ENCODE measurements around the gene ADH4. TPM values are rescaled to one million over a fixed set of nuclear protein-coding genes. Genes with fewer than 3 reads are reported as not detected.
"Not testable (repeated sequence)": the region's sequence is repeated elsewhere in the genome, so short reads cannot be mapped to it uniquely, and the experiment has no call there.

Gene ADH4
- total RNA-seq, 1 experiment from 2014 or later = not detected

DNA sequence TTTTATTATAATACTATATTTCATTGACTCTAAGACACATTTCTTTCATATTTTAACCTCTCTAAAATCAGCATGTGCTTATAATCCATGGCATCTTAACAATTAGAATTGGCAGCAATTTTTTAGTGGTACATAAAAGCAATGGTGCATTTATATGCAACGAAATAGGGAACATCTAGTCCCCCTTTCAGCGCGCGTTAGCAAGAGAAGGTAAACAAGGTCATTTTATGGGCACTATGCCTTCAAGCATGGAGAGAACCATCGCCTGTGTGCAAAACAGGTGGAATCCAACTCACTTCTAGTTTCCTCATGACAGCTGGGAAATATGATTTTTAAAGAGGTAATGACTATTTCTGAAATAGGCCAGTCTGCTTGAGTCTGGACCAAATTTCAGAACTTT, 61.9 kb downstream of the ADH4 start:
- Histone ChIP-seq H3K27ac (ENCODE audit: low read length) (no peak overlapping the region), H3K9me2 (replicated peaks; ENCODE audit: low read length) (no peaks in the 10 kb centered on the region), H3K27me3 (ENCODE audit: low read length) (no peaks in the 10 kb centered on the region), H4K20me1 (ENCODE audit: low read length) (no peaks in the 10 kb centered on the region), H3F3A (ENCODE audit: low read length, unreplicated experiment) (no peaks in the 10 kb centered on the region), H2AFZ (ENCODE audit: low read length) (no peak overlapping the region), H3K9ac (ENCODE audit: low read length) (no peak overlapping the region), H3K4me1 (ENCODE audit: insufficient read depth, low read length) (peaks cover 5% of the 10 kb centered on the region; the same call in 1 of the 2 replicates), H3K9me3 (ENCODE audit: low read length) (no peaks in the 10 kb centered on the region), H3K4me3 (ENCODE audit: low read length) (no peak overlapping the region), H3K36me3 (ENCODE audit: low read depth, low read length) (peaks cover 50% of the 10 kb centered on the region), H3K4me2 (ENCODE audit: low read length) (no peak overlapping the region), H3K79me2 (ENCODE audit: low read length) (peaks cover 28% of the 10 kb centered on the region)
- TF ChIP-seq, protein P1, sequence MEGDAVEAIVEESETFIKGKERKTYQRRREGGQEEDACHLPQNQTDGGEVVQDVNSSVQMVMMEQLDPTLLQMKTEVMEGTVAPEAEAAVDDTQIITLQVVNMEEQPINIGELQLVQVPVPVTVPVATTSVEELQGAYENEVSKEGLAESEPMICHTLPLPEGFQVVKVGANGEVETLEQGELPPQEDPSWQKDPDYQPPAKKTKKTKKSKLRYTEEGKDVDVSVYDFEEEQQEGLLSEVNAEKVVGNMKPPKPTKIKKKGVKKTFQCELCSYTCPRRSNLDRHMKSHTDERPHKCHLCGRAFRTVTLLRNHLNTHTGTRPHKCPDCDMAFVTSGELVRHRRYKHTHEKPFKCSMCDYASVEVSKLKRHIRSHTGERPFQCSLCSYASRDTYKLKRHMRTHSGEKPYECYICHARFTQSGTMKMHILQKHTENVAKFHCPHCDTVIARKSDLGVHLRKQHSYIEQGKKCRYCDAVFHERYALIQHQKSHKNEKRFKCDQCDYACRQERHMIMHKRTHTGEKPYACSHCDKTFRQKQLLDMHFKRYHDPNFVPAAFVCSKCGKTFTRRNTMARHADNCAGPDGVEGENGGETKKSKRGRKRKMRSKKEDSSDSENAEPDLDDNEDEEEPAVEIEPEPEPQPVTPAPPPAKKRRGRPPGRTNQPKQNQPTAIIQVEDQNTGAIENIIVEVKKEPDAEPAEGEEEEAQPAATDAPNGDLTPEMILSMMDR (conservative IDR thresholded peaks at IDR 0.05; ENCODE audit: low read depth, low read length) = no peak
- TF ChIP-seq EZH2 (IDR thresholded peaks at IDR 0.05; ENCODE audit: low read length, unreplicated experiment) (no peak), EZH2phosphoT487 (IDR thresholded peaks at IDR 0.05; ENCODE audit: borderline replicate concordance, low read length) (no peak)
- intact Hi-C loops (cut with micrococcal nuclease) = loop anchor here (5.0 kb wide), 1 partner anchor 820 kb away; the partner anchor contains the start of gene RAP1GDS1
- ChIA-PET CTCF (no interaction called here), POLR2A (ENCODE audit: unreplicated experiment) (no interaction called here)
- ATAC-seq (no peak), DNase-seq (no peak)
- no TSS peak for BruUV-seq (replicated peaks)

DNA sequence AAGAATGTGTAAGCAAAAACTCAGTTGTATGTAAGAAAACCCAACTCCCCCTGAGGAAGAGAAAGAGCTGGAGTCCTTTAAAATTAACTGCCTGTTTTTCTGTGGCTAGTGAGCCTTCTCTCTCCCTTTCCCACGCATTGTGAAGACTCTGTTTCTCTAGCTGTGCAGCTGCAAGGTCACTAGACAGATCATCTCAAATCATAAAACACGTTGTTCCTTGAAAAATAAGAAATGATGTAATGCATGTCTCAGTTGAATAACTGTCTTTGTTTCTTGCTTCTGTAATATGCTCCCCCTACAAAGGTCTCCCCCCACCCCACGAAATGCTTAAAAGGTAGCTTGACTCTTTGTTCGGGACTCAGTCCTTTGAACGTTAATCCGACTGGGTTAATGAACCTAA, 63.2 kb downstream of the ADH4 start:
- CTCF ChIA-PET; H3K4me3 ChIP-seq (ENCODE audit: low read length); BruUV-seq (replicated peaks); H4K20me1 ChIP-seq (ENCODE audit: low read length); H3K9me2 ChIP-seq (replicated peaks; ENCODE audit: low read length); H3K27ac ChIP-seq (ENCODE audit: low read length); H2AFZ ChIP-seq (ENCODE audit: low read length); H3K4me1 ChIP-seq (ENCODE audit: insufficient read depth, low read length); H3F3A ChIP-seq (ENCODE audit: low read length, unreplicated experiment); POLR2A ChIA-PET (ENCODE audit: unreplicated experiment); H3K9me3 ChIP-seq (ENCODE audit: low read length); DNase-seq; H3K9ac ChIP-seq (ENCODE audit: low read length); ATAC-seq; H3K27me3 ChIP-seq (ENCODE audit: low read length); H3K4me2 ChIP-seq (ENCODE audit: low read length): not testable (repeated sequence)
- peaks cover 60% of the 10 kb centered on the region for H3K36me3 ChIP-seq (ENCODE audit: low read depth, low read length)
- H3K79me2 ChIP-seq (ENCODE audit: low read length) = peaks cover 15% of the 10 kb centered on the region; the same call in 1 of the 2 replicates
- intact Hi-C loops (cut with micrococcal nuclease) = loop anchor here (5.0 kb wide), 1 partner anchor 819 kb away; the partner anchor contains the start of gene RAP1GDS1

DNA sequence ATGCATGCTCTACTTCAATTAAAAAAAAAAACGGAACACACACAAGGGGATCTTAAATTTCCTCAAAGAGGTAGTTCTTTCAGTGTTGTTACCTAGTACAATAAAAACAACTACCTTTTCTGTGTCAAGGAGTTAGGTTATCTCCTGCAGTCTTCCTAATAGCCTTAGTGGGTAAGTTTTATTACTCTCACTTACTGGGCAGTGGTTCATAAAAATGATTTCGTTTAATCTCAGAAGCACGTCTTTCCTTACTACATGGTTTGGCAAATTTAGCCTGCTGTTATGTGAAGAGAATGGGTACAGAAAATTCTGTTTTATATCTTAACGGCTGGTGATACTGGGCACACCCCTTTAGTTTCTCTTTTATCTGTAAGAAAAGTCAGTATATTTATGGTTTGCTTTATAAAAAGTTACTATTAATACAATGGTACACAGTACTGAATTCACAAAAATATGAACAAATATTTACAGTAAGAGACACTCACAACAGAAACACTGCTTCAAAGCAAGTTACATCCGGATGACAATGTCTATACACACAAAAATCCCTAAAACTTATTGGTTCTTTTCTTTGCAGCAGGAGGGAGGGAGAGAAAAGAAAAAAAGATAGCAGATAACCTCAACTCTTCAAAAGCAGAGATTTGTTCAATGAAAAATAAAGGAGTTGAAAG, 64.3 kb downstream of the ADH4 start:
- H3K9me2 ChIP-seq (replicated peaks; ENCODE audit: low read length) = no peaks in the 10 kb centered on the region
- ChIA-PET CTCF (no interaction called here), POLR2A (ENCODE audit: unreplicated experiment) (no interaction called here)
- BruUV-seq (replicated peaks) = no TSS peak
- 0 out of 2 replicates have a peak, but pooled peaks cover 4% of the 10 kb centered on the region for H3K79me2 ChIP-seq (ENCODE audit: low read length)
- peaks cover 5% of the 10 kb centered on the region; the same call in 1 of the 2 replicates for H3K4me1 ChIP-seq (ENCODE audit: insufficient read depth, low read length)
- no peak overlapping the region for H2AFZ ChIP-seq (ENCODE audit: low read length)
- peak; percentile 95 for ATAC-seq
- no peak overlapping the region for H3K9ac ChIP-seq (ENCODE audit: low read length)
- TF ChIP-seq EZH2 (IDR thresholded peaks at IDR 0.05; ENCODE audit: low read length, unreplicated experiment) (no peak), EZH2phosphoT487 (IDR thresholded peaks at IDR 0.05; ENCODE audit: borderline replicate concordance, low read length) (no peak)
- TF ChIP-seq, protein P1 (conservative IDR thresholded peaks at IDR 0.05; ENCODE audit: low read depth, low read length) = no peak
- no peaks in the 10 kb centered on the region for H3K27me3 ChIP-seq (ENCODE audit: low read length)
- H4K20me1 ChIP-seq (ENCODE audit: low read length) = no peaks in the 10 kb centered on the region
- H3K36me3 ChIP-seq (ENCODE audit: low read depth, low read length) = peaks cover 57% of the 10 kb centered on the region
- H3K4me2 ChIP-seq (ENCODE audit: low read length) = peak overlapping the region; percentile 26
- intact Hi-C loops (cut with micrococcal nuclease) = loop anchor here (5.0 kb wide), 1 partner anchor 817 kb away; the partner anchor contains the start of gene RAP1GDS1
- no peaks in the 10 kb centered on the region for H3F3A ChIP-seq (ENCODE audit: low read length, unreplicated experiment)
- H3K27ac ChIP-seq (ENCODE audit: low read length) = peak overlapping the region; percentile 58
- no peaks in the 10 kb centered on the region for H3K9me3 ChIP-seq (ENCODE audit: low read length)
- DNase-seq = peak; percentile 4
- no peak overlapping the region for H3K4me3 ChIP-seq (ENCODE audit: low read length)

Data from PC-3 (cell line).